ENCODE data around the gene MYO1E. TPM values are rescaled to one million over a fixed set of nuclear protein-coding genes. Genes with fewer than 3 reads are reported as not detected.

MYO1E gene
- total RNA-seq, 1 donor from 2014 or later: 403 TPM

DNA sequence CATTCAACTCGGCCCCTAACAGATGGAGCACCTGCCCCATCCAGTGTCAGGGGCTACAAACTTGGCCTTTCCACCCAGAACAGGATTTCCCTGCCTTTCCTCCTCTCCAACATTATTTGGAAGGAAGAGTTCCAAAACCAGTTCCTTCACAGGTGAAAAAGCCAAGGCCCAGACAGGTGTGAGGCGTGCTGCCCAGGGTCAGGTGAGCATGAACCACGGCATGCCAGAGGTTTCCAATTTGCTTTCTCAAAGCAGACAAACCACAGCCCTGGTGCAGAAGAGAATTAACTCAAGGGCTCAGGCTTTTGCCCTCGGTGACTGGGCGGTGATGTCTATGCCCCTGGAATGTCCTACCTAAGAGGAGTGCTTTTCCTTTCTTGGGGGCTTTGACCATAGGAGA, 122.9 kb downstream of the MYO1E start:
- no peak for DNase-seq (ENCODE audit: low read depth)
- TF ChIP-seq CTCF (conservative IDR thresholded peaks at IDR 0.05; ENCODE audit: low read depth, low read length): no peak

GRCh38 chr15:59247364-59247763, 125.3 kb downstream of the MYO1E start:
- no peak for DNase-seq (ENCODE audit: low read depth)
- H3K4me3 ChIP-seq (ENCODE audit: low read depth, low read length): no peak overlapping the region
- TF ChIP-seq CTCF (conservative IDR thresholded peaks at IDR 0.05; ENCODE audit: low read depth, low read length): peak; percentile 80

More for the DNA sequence above, 122.9 kb downstream of the MYO1E start:
- H3K4me3 ChIP-seq (ENCODE audit: low read depth, low read length): no peak overlapping the region

DNA sequence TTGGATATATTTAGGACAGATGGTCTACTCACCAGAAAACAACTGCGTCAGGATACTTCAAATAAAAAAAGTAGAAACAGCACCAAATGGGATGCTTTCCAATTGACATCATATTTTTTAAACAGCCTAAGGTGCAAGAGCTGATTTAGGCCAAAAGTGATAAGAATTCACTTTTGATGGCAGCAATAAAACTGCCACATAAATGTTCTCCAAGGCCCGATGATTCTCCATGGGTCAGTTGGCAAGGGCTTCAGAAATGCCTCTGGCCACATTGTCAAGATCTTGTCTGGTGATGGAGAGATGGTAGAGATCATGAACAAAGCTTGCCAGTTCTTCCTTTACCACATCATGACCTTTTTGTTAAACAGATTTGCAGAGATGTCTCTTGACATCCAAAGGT, 127.1 kb downstream of the MYO1E start:
- DNase-seq (ENCODE audit: low read depth): no peak
- no peak for TF ChIP-seq CTCF (conservative IDR thresholded peaks at IDR 0.05; ENCODE audit: low read depth, low read length)
- H3K4me3 ChIP-seq (ENCODE audit: low read depth, low read length): no peak overlapping the region

- peak; percentile 80 for DNase-seq (ENCODE audit: low read depth)
- no peak for TF ChIP-seq CTCF (conservative IDR thresholded peaks at IDR 0.05; ENCODE audit: low read depth, low read length)
- no peak overlapping the region for H3K4me3 ChIP-seq (ENCODE audit: low read depth, low read length)
Observed at GRCh38 chr15:59244337-59244736, 128.3 kb downstream of the MYO1E start.

GRCh38 chr15:59243622-59244021, 129.0 kb downstream of the MYO1E start:
- DNase-seq (ENCODE audit: low read depth): no peak
- no peak for TF ChIP-seq CTCF (conservative IDR thresholded peaks at IDR 0.05; ENCODE audit: low read depth, low read length)
- no peak overlapping the region for H3K4me3 ChIP-seq (ENCODE audit: low read depth, low read length)

GRCh38 chr15:59242649-59243048, 130.0 kb downstream of the MYO1E start:
- peak; percentile 52 for DNase-seq (ENCODE audit: low read depth)
- H3K4me3 ChIP-seq (ENCODE audit: low read depth, low read length): no peak overlapping the region

More at GRCh38 chr15:59242649-59243048, 130.0 kb downstream of the MYO1E start:
- TF ChIP-seq CTCF (conservative IDR thresholded peaks at IDR 0.05; ENCODE audit: low read depth, low read length): no peak

Measured in epithelial cell of proximal tubule (primary cell).